D721Med (cell line): ENCODE measurements around the gene OAS1.
"Not testable (repeated sequence)": the region's sequence is repeated elsewhere in the genome, so short reads cannot be mapped to it uniquely, and the experiment has no call there.

Experiments
- DNase-seq: peaks from one replicate; pipeline ENCODE4 v3.0.0; 2011; ENCODE audit warnings: low spot score; ENCODE audit not compliant: insufficient read length
- FAIRE-seq: peaks from 2 replicates; lab custom pipeline; 2011; peaks lifted over from hg19 to GRCh38; lab: Jason Lieb, UNC
- TF ChIP-seq, protein P1 (sequence below): IDR thresholded peaks from 2 replicates; pipeline ENCODE4 v1.5.1; 2012; ENCODE audit warnings: mild to moderate bottlenecking, control low read depth; ENCODE audit not compliant: insufficient read depth; ENCODE audit errors: missing control alignments

Gene OAS1

DNA sequence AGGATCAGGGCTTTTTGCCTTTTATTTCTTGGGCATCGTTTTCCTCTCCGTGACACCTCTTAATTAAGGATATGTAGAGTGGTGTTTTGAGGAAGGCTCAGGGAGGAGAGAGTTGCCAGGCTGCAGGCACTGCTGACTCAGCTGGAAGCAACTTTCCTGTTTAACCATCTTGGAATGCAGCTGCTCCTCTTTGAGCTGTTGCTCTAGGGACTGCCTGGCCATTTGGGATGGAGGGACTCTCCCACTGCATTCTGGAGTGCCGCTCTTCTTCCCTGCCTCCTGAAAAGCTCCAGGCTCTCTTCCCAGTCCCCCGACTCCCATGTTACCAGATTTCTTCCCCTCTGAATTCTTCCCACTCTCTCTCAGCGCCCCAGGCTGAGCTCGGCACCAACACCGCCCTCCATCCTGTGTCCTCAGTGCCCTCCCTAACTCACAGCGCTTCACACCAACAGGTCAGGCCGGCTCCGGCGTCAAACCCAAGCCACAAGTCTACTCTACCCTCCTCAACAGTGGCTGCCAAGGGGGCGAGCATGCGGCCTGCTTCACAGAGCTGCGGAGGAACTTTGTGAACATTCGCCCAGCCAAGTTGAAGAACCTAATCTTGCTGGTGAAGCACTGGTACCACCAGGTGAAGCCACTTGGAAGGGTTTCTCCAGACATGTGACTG, 37.4 kb downstream of the OAS1 start:
- TF ChIP-seq, protein P1, sequence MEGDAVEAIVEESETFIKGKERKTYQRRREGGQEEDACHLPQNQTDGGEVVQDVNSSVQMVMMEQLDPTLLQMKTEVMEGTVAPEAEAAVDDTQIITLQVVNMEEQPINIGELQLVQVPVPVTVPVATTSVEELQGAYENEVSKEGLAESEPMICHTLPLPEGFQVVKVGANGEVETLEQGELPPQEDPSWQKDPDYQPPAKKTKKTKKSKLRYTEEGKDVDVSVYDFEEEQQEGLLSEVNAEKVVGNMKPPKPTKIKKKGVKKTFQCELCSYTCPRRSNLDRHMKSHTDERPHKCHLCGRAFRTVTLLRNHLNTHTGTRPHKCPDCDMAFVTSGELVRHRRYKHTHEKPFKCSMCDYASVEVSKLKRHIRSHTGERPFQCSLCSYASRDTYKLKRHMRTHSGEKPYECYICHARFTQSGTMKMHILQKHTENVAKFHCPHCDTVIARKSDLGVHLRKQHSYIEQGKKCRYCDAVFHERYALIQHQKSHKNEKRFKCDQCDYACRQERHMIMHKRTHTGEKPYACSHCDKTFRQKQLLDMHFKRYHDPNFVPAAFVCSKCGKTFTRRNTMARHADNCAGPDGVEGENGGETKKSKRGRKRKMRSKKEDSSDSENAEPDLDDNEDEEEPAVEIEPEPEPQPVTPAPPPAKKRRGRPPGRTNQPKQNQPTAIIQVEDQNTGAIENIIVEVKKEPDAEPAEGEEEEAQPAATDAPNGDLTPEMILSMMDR, result no peak
- DNase-seq (no peak), FAIRE-seq (no peak)

DNA sequence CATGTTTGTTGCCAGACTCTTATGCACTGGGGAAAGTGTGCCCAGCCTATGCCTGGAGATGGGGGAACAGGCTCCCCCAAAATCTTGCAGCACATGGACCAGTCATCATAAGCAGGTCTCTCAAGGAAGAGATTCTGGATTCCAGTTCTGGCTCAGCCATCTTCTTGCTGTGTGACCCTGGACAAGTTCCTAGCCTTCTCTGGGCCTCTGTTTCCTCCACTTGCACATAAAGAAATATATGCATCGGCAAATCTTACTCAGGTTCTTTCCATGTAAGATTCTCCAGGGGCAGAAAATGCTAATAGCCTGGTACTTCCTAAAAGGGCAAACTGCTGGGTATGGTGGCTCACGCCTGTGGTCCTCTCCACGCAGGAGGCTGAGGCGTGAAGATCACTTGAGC, 38.8 kb downstream of the OAS1 start:
- DNase-seq, result no peak
- TF ChIP-seq, protein P1, result no peak
- FAIRE-seq, result no peak

DNA sequence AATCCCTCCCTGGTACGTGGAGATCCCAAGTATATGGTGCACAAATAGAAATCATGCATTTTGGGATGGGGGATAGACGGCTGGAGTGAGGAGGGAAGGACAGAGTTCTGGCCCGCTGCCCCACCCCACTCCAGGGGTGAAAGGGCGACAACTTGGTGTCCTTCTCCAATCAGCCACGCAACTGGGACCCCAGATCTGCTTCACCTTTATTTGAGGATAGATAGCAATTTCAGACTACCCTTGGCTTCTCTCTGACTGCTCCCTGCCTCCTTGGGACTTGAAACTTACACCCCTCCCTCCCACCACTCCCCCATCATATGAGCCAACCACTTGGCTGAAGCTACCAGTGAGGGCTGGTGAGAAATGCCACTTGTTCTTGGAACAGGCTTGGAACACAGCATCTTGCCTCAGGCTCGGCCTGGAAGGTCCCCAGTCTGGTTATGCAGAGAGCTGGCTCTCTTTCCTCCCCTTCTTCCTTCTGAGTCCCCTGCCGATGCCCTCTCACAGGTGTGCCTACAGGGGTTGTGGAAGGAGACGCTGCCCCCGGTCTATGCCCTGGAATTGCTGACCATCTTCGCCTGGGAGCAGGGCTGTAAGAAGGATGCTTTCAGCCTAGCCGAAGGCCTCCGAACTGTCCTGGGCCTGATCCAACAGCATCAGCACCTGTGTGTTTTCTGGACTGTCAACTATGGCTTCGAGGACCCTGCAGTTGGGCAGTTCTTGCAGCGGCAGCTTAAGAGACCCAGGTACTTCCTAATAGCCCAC, 39.7 kb downstream of the OAS1 start:
- no peak for FAIRE-seq
- DNase-seq, result no peak
- TF ChIP-seq, protein P1, result no peak

DNA sequence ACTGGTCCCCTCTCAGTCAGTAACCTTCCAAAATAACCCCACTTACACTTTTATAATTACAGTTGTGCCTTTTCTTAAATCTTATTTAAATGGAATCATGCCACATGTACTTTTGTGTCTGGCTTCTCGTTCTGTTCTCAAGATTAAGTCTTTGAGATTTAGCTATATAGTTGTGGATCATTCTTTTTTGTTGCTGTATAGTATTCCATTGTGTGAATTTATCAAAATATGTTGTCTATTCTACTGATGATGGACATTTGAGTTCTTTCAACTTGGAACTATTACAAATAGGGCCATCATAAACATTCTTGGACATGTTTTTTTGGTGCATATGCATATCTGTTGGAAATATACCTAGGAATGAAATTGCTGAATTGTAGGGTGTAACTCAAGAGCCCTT, 40.6 kb downstream of the OAS1 start:
- DNase-seq, result no peak
- TF ChIP-seq, protein P1, result no peak
- FAIRE-seq, result no peak

DNA sequence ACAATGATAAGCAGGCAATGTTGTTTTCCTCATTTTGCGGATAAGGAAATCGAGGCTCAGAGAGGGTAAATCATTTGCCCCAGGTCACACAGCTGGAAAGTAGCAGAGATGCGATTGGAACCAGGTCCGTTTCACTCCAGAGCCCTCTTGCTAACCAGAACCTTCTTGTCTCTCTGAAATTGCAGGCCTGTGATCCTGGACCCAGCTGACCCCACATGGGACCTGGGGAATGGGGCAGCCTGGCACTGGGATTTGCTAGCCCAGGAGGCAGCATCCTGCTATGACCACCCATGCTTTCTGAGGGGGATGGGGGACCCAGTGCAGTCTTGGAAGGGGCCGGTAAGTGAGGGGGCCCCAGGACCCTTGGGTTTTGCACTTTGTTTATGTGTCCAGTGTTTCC, 41.0 kb downstream of the OAS1 start:
- TF ChIP-seq, protein P1, result no peak
- no peak for FAIRE-seq
- DNase-seq, result no peak

DNA sequence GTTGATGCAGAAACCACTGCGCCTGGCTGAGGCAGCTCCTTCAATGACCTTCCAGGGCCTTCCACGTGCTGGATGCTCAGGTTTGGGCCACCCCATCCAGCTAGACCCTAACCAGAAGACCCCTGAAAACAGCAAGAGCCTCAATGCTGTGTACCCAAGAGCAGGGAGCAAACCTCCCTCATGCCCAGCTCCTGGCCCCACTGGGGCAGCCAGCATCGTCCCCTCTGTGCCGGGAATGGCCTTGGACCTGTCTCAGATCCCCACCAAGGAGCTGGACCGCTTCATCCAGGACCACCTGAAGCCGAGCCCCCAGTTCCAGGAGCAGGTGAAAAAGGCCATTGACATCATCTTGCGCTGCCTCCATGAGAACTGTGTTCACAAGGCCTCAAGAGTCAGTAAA, 42.0 kb downstream of the OAS1 start:
- TF ChIP-seq, protein P1, result no peak
- no peak for DNase-seq
- FAIRE-seq, result no peak

DNA sequence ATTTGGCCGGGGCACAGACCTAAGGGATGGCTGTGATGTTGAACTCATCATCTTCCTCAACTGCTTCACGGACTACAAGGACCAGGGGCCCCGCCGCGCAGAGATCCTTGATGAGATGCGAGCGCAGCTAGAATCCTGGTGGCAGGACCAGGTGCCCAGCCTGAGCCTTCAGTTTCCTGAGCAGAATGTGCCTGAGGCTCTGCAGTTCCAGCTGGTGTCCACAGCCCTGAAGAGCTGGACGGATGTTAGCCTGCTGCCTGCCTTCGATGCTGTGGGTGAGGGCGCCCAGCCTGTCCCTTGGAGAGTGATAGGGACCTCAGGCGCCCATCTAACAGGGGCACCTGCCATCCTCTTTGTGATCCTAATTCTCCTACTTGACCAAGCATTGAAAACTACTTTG, 43.9 kb downstream of the OAS1 start:
- FAIRE-seq, result no peak
- TF ChIP-seq, protein P1, result no peak

DNA sequence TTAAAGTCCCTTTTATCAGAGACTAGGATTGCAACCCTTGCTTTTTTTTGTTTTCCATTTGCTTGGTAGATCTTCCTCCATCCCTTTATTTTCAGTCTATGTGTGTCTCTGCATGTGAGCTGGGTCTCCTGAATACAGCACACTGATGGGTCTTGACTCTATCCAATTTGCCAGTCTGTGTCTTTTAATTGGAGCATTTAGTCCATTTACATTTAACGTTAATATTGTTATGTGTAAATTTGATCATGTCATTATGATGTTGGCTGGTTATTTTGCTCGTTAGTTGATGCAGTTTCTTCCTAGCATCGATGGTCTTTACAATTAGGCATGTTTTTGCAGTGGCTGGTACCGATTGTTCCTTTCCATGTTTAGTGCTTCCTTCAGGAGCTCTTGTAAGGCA, 50.4 kb downstream of the OAS1 start:
- FAIRE-seq, DNase-seq: not testable (repeated sequence)

More for the DNA sequence above, 43.9 kb downstream of the OAS1 start:
- DNase-seq, result no peak
